HG02678 (cell line): ENCODE data around the gene PRSS56.

Experiments
- ATAC-seq: cut with Tn5 transposase; IDR thresholded peaks from one replicate; pipeline ENCODE4 v1.9.1; 2021; ENCODE audit warnings: mild to moderate bottlenecking, moderate library complexity; ENCODE audit not compliant: unreplicated experiment

The PRSS56 gene

GRCh38 chr2:232501794-232502390 is 18.3 kb upstream of the PRSS56 start:
- ATAC-seq = no peak

GRCh38 chr2:232502511-232502910 is 17.7 kb upstream of the PRSS56 start:
- no peak for ATAC-seq

- no peak for ATAC-seq
Measured at GRCh38 chr2:232502911-232503808, 17.0 kb upstream of the PRSS56 start.

GRCh38 chr2:232503809-232504323 is 16.3 kb upstream of the PRSS56 start:
- ATAC-seq = no peak

GRCh38 chr2:232504438-232504837 is 15.8 kb upstream of the PRSS56 start:
- no peak for ATAC-seq

DNA sequence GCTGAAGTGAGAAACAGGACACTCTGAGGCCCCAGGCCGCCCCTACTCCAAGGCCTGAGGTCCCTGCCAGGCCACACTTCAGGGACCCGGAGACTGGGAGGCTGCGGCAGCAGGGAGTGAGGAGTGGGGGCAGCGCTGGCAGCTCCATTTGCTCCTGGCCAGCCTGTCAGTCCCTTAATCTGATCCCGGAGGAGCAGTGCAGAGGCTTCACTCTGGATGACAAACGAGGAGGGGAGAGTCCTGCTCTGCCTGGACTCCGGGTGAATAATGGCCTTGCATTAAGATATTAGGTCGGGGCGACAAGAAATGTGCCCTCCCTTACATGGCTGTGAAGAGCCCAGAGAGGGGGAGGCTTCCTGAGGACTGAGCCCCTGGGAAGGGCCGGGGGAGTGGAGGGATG is 14.3 kb upstream of the PRSS56 start:
- no peak for ATAC-seq

GRCh38 chr2:232506709-232507108 is 13.5 kb upstream of the PRSS56 start:
- no peak for ATAC-seq

DNA sequence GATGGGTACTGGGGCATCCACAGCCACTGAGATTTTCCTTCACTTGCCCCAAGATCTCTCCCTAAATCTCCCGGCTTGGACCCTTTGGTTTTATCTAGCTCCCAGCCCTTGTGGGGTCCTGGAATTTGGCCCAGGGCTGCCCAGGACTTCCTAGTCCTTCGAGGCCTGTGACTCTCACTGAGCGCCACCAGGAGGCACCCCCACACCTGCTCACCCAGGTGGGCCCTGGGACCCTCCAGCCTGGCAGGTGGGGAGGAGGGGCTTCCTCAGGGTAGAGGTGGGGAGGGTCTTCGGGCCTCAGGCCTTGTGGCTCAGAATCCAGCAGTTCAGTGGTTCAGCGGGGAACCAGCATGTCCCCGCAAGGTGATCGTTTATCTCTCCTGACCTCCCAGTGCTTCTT is 11.9 kb upstream of the PRSS56 start:
- ATAC-seq = no peak

DNA sequence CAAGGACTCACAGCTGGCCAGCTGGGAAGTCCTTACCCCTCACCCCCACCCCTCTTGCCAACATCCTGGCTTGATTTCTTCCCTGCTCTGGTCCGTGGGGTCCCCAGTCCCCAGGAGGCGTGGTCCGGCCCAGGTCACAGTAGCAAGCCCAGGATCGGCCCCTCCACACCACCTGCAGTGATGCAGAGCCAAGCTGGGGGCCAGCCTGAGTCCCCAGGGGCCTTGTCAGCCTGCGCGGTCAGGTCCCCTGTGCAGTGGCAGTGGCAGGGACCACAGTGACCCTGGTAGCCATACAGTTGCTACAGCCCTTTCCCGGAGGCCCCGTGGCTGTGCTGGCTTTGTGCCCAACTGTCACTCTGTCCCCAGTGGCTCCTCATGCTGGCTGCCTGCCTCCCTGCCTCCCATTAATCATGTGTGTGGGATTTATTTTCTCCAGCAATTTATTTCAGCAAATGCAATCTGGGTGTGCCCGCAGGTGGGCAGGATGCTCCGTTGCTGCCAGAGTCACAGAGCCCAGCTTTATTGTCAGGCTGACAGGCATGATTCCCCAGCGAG is 8.8 kb upstream of the PRSS56 start:
- ATAC-seq = no peak

DNA sequence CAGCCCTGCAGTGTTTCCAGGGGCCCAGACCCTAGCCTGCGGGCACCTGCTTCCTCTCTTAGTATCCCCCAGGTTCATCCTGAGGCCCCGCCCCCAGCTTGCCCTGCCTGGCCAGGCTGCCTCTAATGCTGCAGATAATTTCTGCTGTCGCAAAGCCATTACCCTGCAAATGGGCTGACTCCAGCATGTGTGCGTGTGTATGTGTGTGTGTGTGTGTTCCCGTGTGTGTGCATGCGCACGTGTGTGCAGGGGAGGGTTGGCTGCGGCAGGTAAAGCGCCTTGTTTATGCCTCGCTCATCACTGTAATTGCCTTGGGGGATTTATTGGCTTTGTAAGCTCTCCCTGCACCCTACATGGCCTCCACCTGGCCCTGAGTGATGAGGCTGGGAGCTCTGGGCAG is 7.6 kb upstream of the PRSS56 start:
- no peak for ATAC-seq

DNA sequence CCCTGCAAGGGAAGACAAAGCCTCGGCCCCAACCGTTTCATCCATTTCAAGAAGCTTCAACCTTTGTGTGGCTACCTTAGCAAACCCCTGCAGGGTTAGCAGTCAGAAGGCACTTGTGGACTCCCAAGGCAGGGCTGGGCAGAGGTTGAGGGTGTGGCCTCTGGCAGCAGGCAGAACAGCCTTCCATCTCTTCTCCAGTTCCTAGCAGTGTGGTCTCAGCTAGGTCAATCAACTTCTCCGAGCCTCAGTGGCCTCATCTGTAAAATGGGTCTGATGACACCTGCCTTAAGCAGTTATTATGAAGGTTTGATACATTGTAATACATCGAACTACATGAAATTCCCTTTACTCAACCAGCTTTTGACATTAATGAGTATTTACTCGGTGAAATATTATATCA is 6.8 kb upstream of the PRSS56 start:
- ATAC-seq = no peak

GRCh38 chr2:232515639-232516038 is 4.5 kb upstream of the PRSS56 start:
- no peak for ATAC-seq

DNA sequence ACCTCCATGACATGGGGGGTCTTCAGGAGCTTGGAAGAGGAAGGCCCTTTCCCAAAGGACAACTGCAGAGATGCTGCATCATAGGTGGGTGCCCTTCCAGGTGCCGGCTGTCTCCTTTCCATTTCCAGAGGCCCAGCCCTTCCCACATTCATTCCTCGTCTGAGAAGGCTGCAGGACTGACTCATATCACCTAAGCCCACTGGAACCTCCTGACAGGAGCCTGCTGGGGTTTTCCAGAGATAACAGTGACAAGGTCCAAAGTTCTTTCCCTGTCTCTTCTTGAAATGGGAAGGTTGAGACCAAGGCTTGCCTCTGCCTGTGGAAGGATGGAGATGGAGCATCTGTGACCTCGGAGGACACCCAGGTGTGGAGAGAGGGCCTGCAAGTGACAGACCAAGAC is 3.6 kb upstream of the PRSS56 start:
- no peak for ATAC-seq

DNA sequence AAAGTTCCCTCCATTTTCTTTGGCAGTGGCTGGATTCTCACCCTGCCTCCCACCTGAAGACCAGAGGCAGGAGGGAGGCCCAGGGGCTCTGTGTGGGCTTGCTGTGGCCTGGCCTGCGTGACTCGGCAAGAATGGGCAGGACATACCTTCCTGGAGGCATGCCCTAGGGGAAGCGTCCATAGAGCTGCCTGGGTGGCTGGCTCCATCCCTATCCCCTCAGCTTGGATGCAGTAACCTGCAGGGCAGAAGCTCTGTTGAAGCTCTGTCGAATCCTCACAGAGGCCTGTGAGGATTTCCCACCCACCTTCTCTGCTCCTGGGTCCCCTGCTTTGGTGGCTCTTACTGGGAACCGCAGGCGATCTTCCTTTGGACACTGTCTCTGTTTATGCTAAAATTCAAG is 1.3 kb upstream of the PRSS56 start:
- no peak for ATAC-seq

- no peak for ATAC-seq
Measured at GRCh38 chr2:232520489-232520888, 301 bp downstream of the PRSS56 start.

DNA sequence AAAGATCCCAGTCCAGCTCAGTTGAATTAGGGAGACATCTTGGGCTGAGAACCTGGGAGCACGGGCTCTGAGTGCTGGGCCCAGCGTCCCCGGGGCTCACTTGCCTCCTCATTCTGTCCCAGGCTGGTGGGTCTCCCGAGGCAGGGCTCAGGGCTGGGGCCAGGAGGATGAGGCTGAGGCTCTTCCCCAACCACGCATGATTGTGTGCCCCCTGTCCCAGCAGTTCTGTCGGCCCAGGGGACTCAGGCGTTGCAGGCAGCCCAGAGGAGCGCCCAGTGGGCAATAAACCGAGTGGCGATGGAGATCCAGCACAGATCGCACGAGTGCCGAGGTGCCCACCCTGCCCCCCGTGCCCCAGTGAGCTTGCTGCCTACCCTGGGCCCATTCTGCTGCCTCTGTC is 910 bp downstream of the PRSS56 start:
- no peak for ATAC-seq

- ATAC-seq = peak; percentile 48
Measured at GRCh38 chr2:232521959-232522622, 1.9 kb downstream of the PRSS56 start.

GRCh38 chr2:232522623-232523401 is 2.6 kb downstream of the PRSS56 start:
- no peak for ATAC-seq

- no peak for ATAC-seq
Measured at GRCh38 chr2:232523402-232523681, 3.2 kb downstream of the PRSS56 start.

GRCh38 chr2:232523682-232524597 is 3.8 kb downstream of the PRSS56 start:
- ATAC-seq = no peak
